Measurements from ENCODE around the gene JARID2. TPM values are rescaled to one million over a fixed set of nuclear protein-coding genes. Genes with fewer than 3 reads are reported as not detected.

Gene JARID2
- polyA plus RNA-seq, 1 of the 3 experiments (the other 2 are of a cell fraction) = 3.4 TPM

- Histone ChIP-seq H3K9ac (no peak overlapping the region), H3F3A (replicated peaks; ENCODE audit: insufficient read depth) (no peaks in the 10 kb centered on the region), H3K4me3 (ENCODE audit: low read depth in 2 of 2, low read length in 1 of 2) (no peak overlapping the region), H3K27ac (ENCODE audit: low read depth in 2 of 2, low read length in 1 of 2) (no peak overlapping the region), H3K9me2 (no peaks in the 10 kb centered on the region), H3K4me2 (no peak overlapping the region), H3K4me1 (ENCODE audit: control insufficient read depth in 1 of 2, insufficient read depth in 2 of 2, low read depth in 1 of 2, low read length in 1 of 2) (0 out of 4 replicates have a peak, but pooled peaks cover 0 to under 1% of the 10 kb centered on the region in 2 experiments), H4K20me1 (ENCODE audit: insufficient read depth) (0 out of 2 replicates have a peak, but pooled peaks cover 1% of the 10 kb centered on the region), H3K27me3 (ENCODE audit: insufficient read depth) (no peaks in the 10 kb centered on the region), H3K36me3 (replicated peaks in 1 of 2; ENCODE audit: control insufficient read depth in 1 of 2, insufficient read depth in 2 of 2, low read length in 1 of 2) (no peaks in the 10 kb centered on the region), H3K9me3 (no peaks in the 10 kb centered on the region), H3K79me2 (ENCODE audit: insufficient read depth) (peaks cover 31% of the 10 kb centered on the region), H2AFZ (ENCODE audit: low read depth) (no peak overlapping the region)
- 98% methylated on average over 13 of the region's 13 CpGs for WGBS (ENCODE audit: low lambda C conversion rate)
- CTCF ChIA-PET = no interaction called here
- POLR2A ChIA-PET = no interaction called here
- TF ChIP-seq RCOR1 (IDR thresholded peaks at IDR 0.05; ENCODE audit: low read length) = no peak
- TF ChIP-seq RXRA (IDR thresholded peaks at IDR 0.05; ENCODE audit: borderline replicate concordance, low read depth) = no peak
- TF ChIP-seq NRF1 (IDR thresholded peaks at IDR 0.05; ENCODE audit: low read depth, low read length) = no peak
- no peak for DNase-seq
These were observed 45.3 kb downstream of the JARID2 start for GRCh38 chr6:15290962-15291704.

- no peaks in the 10 kb centered on the region for H3K36me3 ChIP-seq (replicated peaks in 1 of 2; ENCODE audit: control insufficient read depth in 1 of 2, insufficient read depth in 2 of 2, low read length in 1 of 2)
- 98% methylated on average over 7 of the region's 7 CpGs for WGBS (ENCODE audit: low lambda C conversion rate)
- no peaks in the 10 kb centered on the region for H3K9me2 ChIP-seq
- POLR2A ChIA-PET = no interaction called here
- TF ChIP-seq SIN3A (IDR thresholded peaks at IDR 0.05; ENCODE audit: borderline replicate concordance, low read depth, low read length) (no peak), CTCF (IDR thresholded peaks at IDR 0.05) (no peak), MEF2A (IDR thresholded peaks at IDR 0.05; ENCODE audit: borderline replicate concordance, low read depth) (no peak), JUND (IDR thresholded peaks at IDR 0.05) (no peak), TEAD4 (IDR thresholded peaks at IDR 0.05; ENCODE audit: borderline replicate concordance, insufficient read depth) (no peak), REST (IDR thresholded peaks at IDR 0.05; ENCODE audit: low read depth, low read length) (no peak), SMC3 (IDR thresholded peaks at IDR 0.05; ENCODE audit: low read depth, low read length) (no peak), EP300 (IDR thresholded peaks at IDR 0.05; ENCODE audit: borderline replicate concordance in 1 of 2, low read depth in 1 of 2, low read length in 1 of 2) (no peak), FOSL2 (IDR thresholded peaks at IDR 0.05; ENCODE audit: borderline replicate concordance, low read depth) (no peak), CHD2 (IDR thresholded peaks at IDR 0.05; ENCODE audit: low read length, partially characterized antibody) (no peak), NRF1 (IDR thresholded peaks at IDR 0.05; ENCODE audit: low read depth, low read length) (no peak), USF2 (IDR thresholded peaks at IDR 0.05; ENCODE audit: borderline replicate concordance, low read depth, low read length) (no peak), PBX3 (IDR thresholded peaks at IDR 0.05) (no peak)
- H3K4me2 ChIP-seq = no peak overlapping the region
- H3K79me2 ChIP-seq (ENCODE audit: insufficient read depth) = peaks cover 26% of the 10 kb centered on the region
- H3K27ac ChIP-seq (ENCODE audit: low read depth in 2 of 2, low read length in 1 of 2) = no peak overlapping the region
- no peaks in the 10 kb centered on the region for H3K9me3 ChIP-seq
- DNase-seq = no peak
- H2AFZ ChIP-seq (ENCODE audit: low read depth) = no peak overlapping the region
- H4K20me1 ChIP-seq (ENCODE audit: insufficient read depth) = no peaks in the 10 kb centered on the region
- H3K4me1 ChIP-seq (ENCODE audit: control insufficient read depth in 1 of 2, insufficient read depth in 2 of 2, low read depth in 1 of 2, low read length in 1 of 2) = no peaks in the 10 kb centered on the region
- no peak overlapping the region for H3K9ac ChIP-seq
- CTCF ChIA-PET = no interaction called here
- no peaks in the 10 kb centered on the region for H3F3A ChIP-seq (replicated peaks; ENCODE audit: insufficient read depth)
- no peaks in the 10 kb centered on the region for H3K27me3 ChIP-seq (ENCODE audit: insufficient read depth)
- H3K4me3 ChIP-seq (ENCODE audit: low read depth in 2 of 2, low read length in 1 of 2) = no peak overlapping the region
These were observed 46.9 kb downstream of the JARID2 start for GRCh38 chr6:15292721-15293302.

Measured in SK-N-SH (cell line).